22Rv1 (cell line): ENCODE data around the gene HIC1.

Experiments used
- CTCF ChIP-seq: fragments of 450-650 bp; IDR thresholded peaks from 2 replicates; pipeline ENCODE4 v1.5.1; 2017; ENCODE audit warnings: mild to moderate bottlenecking
- ZFX ChIP-seq: fragments of 450-650 bp; IDR thresholded peaks from 2 replicates; pipeline ENCODE4 v1.6.1; 2017; ENCODE audit warnings: antibody characterized with exemption, borderline replicate concordance

- TF ChIP-seq CTCF (no peak), ZFX (no peak)
Observed at GRCh38 chr17:2077040-2077439, 22.1 kb downstream of the HIC1 start.
